GM18873 (cell line): ENCODE data around the gene FAM83D.
"Not testable (repeated sequence)": the region's sequence is repeated elsewhere in the genome, so short reads cannot be mapped to it uniquely, and the experiment has no call there.

ENCODE experiments used
- ATAC-seq: cut with Tn5 transposase; IDR thresholded peaks from one replicate; pipeline ENCODE4 v1.9.1; 2021; ENCODE audit warnings: mild to moderate bottlenecking, moderate library complexity, moderate number of reproducible peaks; ENCODE audit not compliant: unreplicated experiment, low FRiP score

FAM83D gene

DNA sequence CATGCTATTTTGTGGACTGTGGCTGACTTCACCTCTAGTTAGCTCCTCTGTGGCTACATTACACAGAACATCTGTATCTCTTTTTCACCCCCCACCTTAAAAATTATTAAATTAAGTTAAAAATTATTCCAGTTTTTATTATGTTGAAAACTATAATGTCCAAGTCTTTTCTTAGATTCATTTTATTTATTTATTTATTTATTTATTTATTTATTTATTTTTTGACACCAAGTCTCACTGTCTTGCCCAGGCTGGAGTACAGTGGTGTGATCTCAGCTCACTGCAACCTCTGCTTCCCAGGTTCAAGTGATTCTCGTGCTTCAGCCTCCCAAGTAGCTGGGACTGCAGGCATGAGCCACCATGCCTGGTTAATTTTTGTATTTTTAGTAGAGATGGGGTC lies 70.6 kb downstream of the FAM83D start:
- not testable (repeated sequence) for ATAC-seq

DNA sequence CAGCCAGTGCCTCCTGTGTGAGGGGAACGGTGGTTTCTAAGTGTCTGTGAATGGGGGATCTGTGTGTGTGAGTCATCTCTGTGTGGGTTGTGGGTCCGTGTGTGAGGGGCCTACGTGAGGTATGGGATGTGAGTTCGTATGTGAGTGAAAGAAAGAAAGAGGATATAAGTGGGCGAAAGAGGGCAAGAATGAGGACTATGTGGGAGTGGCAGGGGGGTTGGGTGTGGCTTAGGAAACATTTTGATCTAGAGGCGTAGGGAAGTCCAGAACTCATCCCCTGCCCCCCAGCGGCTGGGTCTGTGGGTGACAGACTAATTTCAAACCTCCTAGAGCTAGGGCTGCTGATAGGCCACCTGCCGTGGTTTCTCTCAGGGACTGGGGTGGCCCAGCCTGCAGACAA lies 71.4 kb downstream of the FAM83D start:
- ATAC-seq: peak; percentile 73

DNA sequence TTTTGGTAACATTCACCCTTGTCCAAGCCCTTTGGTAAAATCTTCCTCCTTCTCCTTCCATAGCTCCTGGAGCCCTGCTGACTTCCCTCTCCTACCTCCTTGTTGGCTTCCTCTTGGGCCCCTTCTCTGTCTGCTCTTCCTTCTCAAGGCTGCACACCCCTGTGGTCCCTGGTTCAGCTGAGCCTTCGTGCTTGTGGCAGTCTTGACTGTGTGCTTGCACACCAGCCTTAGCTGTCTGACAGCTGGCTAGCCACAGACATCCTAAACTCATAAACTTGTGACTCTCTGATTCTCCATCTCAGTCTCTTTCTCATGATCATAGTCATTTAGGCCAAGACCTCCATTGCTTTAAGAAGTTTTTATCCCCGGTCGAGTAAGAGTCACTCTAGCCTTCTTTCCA lies 73.0 kb downstream of the FAM83D start:
- no peak for ATAC-seq

DNA sequence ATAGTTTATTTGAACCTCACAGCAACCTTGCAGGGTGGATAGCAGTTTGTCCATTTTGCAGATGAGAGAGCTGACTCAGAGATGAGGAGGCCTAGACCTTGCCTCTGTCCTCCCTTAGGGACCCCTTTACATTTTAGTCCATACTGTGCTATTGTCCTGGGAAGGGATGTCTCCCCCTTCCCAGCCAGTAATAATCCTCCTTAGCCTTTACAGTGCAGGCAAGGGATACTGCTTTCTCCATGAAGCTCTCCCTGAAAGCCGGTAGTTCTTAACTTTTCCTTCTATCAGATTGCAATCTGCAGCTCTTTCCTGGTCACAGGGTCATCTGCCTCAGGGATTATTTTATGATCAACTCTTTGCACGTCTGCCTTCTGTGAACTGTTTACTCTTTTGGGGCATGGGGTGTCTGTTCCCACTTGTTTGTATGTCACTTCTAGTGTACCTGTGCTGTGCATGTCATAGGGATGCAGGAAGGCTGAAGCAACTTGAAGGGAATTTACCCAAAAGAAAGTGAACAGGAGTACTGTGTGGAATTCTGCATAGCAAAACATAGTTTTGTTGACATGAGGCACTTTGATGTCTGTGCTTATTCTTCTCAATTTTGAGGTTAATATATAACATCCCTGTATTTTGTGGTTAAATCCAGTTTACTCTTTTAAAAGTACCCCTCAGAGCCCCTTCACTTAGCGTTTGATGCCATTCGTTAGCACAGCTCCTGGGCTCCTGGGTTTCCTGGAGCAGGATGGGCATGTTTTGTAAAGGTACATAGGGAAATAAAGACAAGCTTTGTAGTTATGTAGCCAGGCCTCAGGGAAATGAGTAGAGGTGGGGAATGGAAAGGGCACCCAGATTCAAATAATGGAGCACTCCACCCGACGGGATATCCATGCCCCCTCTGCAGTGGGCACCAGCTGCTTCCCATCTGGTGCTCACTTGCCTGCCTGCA lies 74.0 kb downstream of the FAM83D start:
- no peak for ATAC-seq
